OCI-LY3 (cell line): Measurements from ENCODE around the gene MICU1.

Source experiments
- H2AFZ ChIP-seq: fragments of 200-600, 300-600 bp; shearing (Covaris generic); 2 replicates; pipeline ENCODE4 v1.6.0; 2014; ENCODE audit warnings: antibody characterized with exemption, low read depth, low read length
- H3K27ac ChIP-seq: fragments of 200-600, 300-600 bp; sonication (generic); 2 replicates; pipeline ENCODE4 v1.5.1; 2014; ENCODE audit warnings: mild to moderate bottlenecking, low read length, moderate library complexity, mixed read lengths
- H3K27me3 ChIP-seq: fragments of 200-600, 300-600 bp; sonication (generic); 2 replicates; pipeline ENCODE4 v1.6.1; 2014; ENCODE audit warnings: low read depth, low read length, mixed read lengths
- H3K36me3 ChIP-seq: fragments of 200-600, 300-600 bp; sonication (generic); replicated peaks from 2 replicates; pipeline ENCODE3; 2014; ENCODE audit warnings: low read depth, low read length, mixed read lengths
- H3K4me1 ChIP-seq: fragments of 300-600, 200-600 bp; sonication (generic); 2 replicates; pipeline ENCODE4 v1.6.1; 2014; ENCODE audit warnings: low read length, mixed read lengths
- H3K4me2 ChIP-seq: fragments of 200-600, 300-600 bp; sonication (generic); 2 replicates; pipeline ENCODE4 v1.6.1; 2014; ENCODE audit warnings: low read length, mixed read lengths
- H3K4me3 ChIP-seq: fragments of 300-600, 200-600 bp; sonication (generic); 2 replicates; pipeline ENCODE4 v1.5.1; 2014; ENCODE audit warnings: antibody characterized with exemption, mild to moderate bottlenecking, low read length, moderate library complexity
- H3K79me2 ChIP-seq: fragments of 300-600, 200-600 bp; shearing (Covaris generic); 2 replicates; pipeline ENCODE4 v1.6.1; 2014; ENCODE audit warnings: mild to moderate bottlenecking, low read length, mixed read lengths
- H3K9ac ChIP-seq: fragments of 300-600, 200-600 bp; shearing (Covaris generic); 2 replicates; pipeline ENCODE4 v1.6.0; 2014; ENCODE audit warnings: mild to moderate bottlenecking, low read length, moderate library complexity
- H3K9me3 ChIP-seq: fragments of 200-600, 300-600 bp; shearing (Covaris generic); 2 replicates; pipeline ENCODE4 v1.6.1; 2014; ENCODE audit warnings: low read length, mixed read lengths; ENCODE audit not compliant: insufficient read depth
- H4K20me1 ChIP-seq: fragments of 200-600, 300-600 bp; sonication (generic); 2 replicates; pipeline ENCODE4 v1.6.1; 2016; ENCODE audit warnings: low read length, mixed read lengths; ENCODE audit not compliant: insufficient read depth
- CTCF ChIP-seq: fragments of 200-600, 300-600 bp; sonication (generic); IDR thresholded peaks from 2 replicates; pipeline ENCODE4 v1.5.1; 2014; ENCODE audit warnings: antibody characterized with exemption, low read length, low read depth
- EZH2phosphoT487 ChIP-seq: fragments of 200-600 bp; shearing (Covaris generic); IDR thresholded peaks from 2 replicates; pipeline ENCODE4 v1.6.1; 2018; ENCODE audit warnings: antibody characterized with exemption, mixed run types, low read depth

The MICU1 gene

GRCh38 chr10:72665925-72666324 is 40.0 kb upstream of the MICU1 start:
- Histone ChIP-seq H3K79me2 (no peaks in the 10 kb centered on the region), H3K4me3 (no peak overlapping the region), H3K4me1 (no peaks in the 10 kb centered on the region), H3K36me3 (no peaks in the 10 kb centered on the region), H2AFZ (no peak overlapping the region), H3K9ac (no peak overlapping the region), H3K27me3 (no peaks in the 10 kb centered on the region), H3K4me2 (no peak overlapping the region), H3K27ac (no peak overlapping the region), H3K9me3 (no peaks in the 10 kb centered on the region), H4K20me1 (no peaks in the 10 kb centered on the region)
- no peak for TF ChIP-seq EZH2phosphoT487
- TF ChIP-seq CTCF: no peak

DNA sequence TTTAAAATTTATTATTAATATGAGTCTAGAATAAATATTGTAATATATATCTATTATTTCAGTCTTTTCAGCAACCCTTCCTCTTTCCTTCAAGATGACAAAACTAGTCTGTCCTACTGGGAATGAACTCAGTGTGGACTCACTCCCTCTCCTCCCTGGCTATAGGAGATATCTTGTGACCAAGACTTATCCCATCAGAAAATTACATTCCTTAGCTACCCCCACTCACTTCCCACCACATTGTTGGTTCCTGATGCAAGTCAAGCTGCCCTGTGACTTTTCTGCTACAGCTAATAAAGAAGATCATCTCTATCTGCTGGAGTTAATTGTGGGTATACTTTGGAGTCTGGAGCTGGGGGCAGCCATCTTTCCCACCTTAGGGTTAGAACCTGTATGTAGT is 38.1 kb upstream of the MICU1 start:
- no peak overlapping the region for H3K9ac ChIP-seq

DNA sequence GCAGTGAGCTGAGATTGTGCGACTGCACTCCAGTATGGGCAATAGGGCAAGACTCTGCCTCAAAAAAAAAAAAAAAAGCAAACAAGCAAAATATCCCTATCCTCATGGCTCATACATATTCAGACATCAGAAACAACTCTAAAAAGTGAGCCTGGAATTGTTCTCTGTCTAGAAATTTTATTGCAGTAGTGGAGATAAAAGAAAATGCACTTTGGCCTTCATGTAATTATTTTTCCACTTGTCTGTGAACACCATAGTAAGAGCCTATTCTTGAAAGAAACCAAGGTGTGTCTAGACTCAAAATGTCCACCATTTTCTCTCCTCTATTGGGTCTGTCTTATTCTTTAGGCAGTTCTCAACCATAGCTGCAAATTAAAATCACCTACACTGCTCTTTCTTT is 35.6 kb upstream of the MICU1 start:
- TF ChIP-seq EZH2phosphoT487 (no peak), CTCF (no peak)
- Histone ChIP-seq H3K27me3 (no peaks in the 10 kb centered on the region), H3K9me3 (no peaks in the 10 kb centered on the region), H2AFZ (no peak overlapping the region), H3K9ac (no peak overlapping the region), H3K4me3 (no peak overlapping the region), H4K20me1 (no peaks in the 10 kb centered on the region), H3K79me2 (no peaks in the 10 kb centered on the region), H3K27ac (no peak overlapping the region), H3K36me3 (no peaks in the 10 kb centered on the region), H3K4me1 (no peaks in the 10 kb centered on the region), H3K4me2 (no peak overlapping the region)

More for the DNA sequence above, 38.1 kb upstream of the MICU1 start:
- H3K4me1 ChIP-seq: no peaks in the 10 kb centered on the region
- H3K4me2 ChIP-seq: no peak overlapping the region
- H2AFZ ChIP-seq: no peak overlapping the region
- no peak overlapping the region for H3K4me3 ChIP-seq
- no peaks in the 10 kb centered on the region for H3K36me3 ChIP-seq
- H4K20me1 ChIP-seq: no peaks in the 10 kb centered on the region
- H3K9me3 ChIP-seq: no peaks in the 10 kb centered on the region
- H3K79me2 ChIP-seq: no peaks in the 10 kb centered on the region
- TF ChIP-seq CTCF (no peak), EZH2phosphoT487 (no peak)
- H3K27ac ChIP-seq: no peak overlapping the region
- H3K27me3 ChIP-seq: no peaks in the 10 kb centered on the region

DNA sequence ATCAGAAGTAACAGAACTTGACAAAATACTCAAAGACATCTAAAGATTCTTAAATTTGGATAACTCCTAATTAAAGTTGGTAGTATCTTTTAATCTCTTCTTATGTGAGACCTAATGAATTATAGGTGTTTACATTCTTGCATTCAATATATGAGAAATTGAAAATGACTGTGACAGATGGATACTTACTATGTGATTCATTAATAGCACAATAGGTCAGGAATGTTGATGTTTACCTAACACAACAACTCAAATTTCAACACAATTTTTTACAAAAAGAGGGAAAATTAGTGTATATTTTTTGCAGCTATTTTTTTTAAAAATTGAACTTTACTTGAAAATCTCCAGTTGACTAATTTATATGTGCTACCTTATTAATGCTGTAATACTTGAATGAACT is 34.3 kb upstream of the MICU1 start:
- no peaks in the 10 kb centered on the region for H3K27me3 ChIP-seq
- no peaks in the 10 kb centered on the region for H3K79me2 ChIP-seq
- H3K4me3 ChIP-seq: no peak overlapping the region
- H3K4me1 ChIP-seq: no peaks in the 10 kb centered on the region
- no peak overlapping the region for H3K27ac ChIP-seq
- no peak for TF ChIP-seq EZH2phosphoT487
- no peak for TF ChIP-seq CTCF
- no peak overlapping the region for H2AFZ ChIP-seq
- no peak overlapping the region for H3K4me2 ChIP-seq
- H3K9ac ChIP-seq: no peak overlapping the region
- no peaks in the 10 kb centered on the region for H4K20me1 ChIP-seq
- H3K36me3 ChIP-seq: no peaks in the 10 kb centered on the region
- H3K9me3 ChIP-seq: no peaks in the 10 kb centered on the region
